Suprapubic skin (tissue), 4 donors: ENCODE measurements around the gene LPIN1.

Source experiments
- CTCF ChIP-seq, 2 donors: fragments of 200-600 bp in 1 of 2; fragments of 450-650 bp in 1 of 2; sonication (generic) in 1 of 2; IDR thresholded peaks; one replicate each; pipeline ENCODE4 v1.5.1; 2016 to 2019; ENCODE audit warnings: antibody characterized with exemption in 2 of 2, mild to moderate bottlenecking in 1 of 2, moderate library complexity in 1 of 2
- EP300 ChIP-seq: sonication (generic); formaldehyde crosslinking; IDR thresholded peaks from one replicate; pipeline ENCODE4 v1.6.1; 2017; ENCODE audit warnings: antibody characterized with exemption
- POLR2A ChIP-seq, 2 donors: fragments of 450-650 bp; IDR thresholded peaks; one replicate each; pipeline ENCODE4 v1.6.1; 2017; ENCODE audit warnings: antibody characterized with exemption in 2 of 2, mild to moderate bottlenecking in 2 of 2, moderate library complexity in 2 of 2
- POLR2AphosphoS5 ChIP-seq, 3 donors: sonication (generic); formaldehyde crosslinking; IDR thresholded peaks; one replicate each; pipeline ENCODE4 v1.6.1; 2017; ENCODE audit warnings: antibody characterized with exemption in 3 of 3

GRCh38 chr2:11790228-11790627 lies 43.8 kb downstream of the LPIN1 start:
- no peak for TF ChIP-seq EP300
- TF ChIP-seq POLR2A (IDR thresholded peaks at IDR 0.05), result no peak
- TF ChIP-seq CTCF (IDR thresholded peaks at IDR 0.05), result no peak
- TF ChIP-seq POLR2AphosphoS5 (IDR thresholded peaks at IDR 0.05), result no peak
